HFFc6 (cell line): ENCODE data around the gene SOX5. TPM values are rescaled to one million over a fixed set of nuclear protein-coding genes. Genes with fewer than 3 reads are reported as not detected.

Source experiments
- DNase-seq: peaks from one replicate; pipeline ENCODE4 v3.0.0-alpha.2; 2018
- H3K27ac Mint-ChIP-seq: 2 replicates; pipeline ENCODE4 v1.8.0; 2020; ENCODE audit warnings: mild to moderate bottlenecking, mixed read lengths
- H3K27me3 Mint-ChIP-seq: 2 replicates; pipeline ENCODE4 v1.8.0; 2021; ENCODE audit warnings: mild to moderate bottlenecking, moderate library complexity, mixed read lengths; ENCODE audit not compliant: insufficient read depth
- H3K36me3 Mint-ChIP-seq: 2 replicates; pipeline ENCODE4 v1.8.0; 2021; ENCODE audit warnings: low read depth, mixed read lengths
- H3K4me1 Mint-ChIP-seq: 2 replicates; pipeline ENCODE4 v1.8.0; 2020; ENCODE audit warnings: low read depth, mixed read lengths
- H3K4me3 Mint-ChIP-seq: 2 replicates; pipeline ENCODE4 v1.8.0; 2020; ENCODE audit warnings: mild to moderate bottlenecking, moderate library complexity, mixed read lengths
- H3K9me3 Mint-ChIP-seq: 2 replicates; pipeline ENCODE4 v1.8.0; 2020; ENCODE audit warnings: mild to moderate bottlenecking, mixed read lengths
- total RNA-seq, 6 experiments: library from RNA; stranded (reverse); fragmentation: NEBNext Ultra II Directional; extraction: Animal tissue kit (Norgen Biotek cat#: 25700); gene quantifications; 2 replicates in 1 of 6; 3 replicates in 5 of 6; pipeline ENCODE4 v1.2.3, GENCODE V29; 2021
- TF ChIP-seq, protein P1 (sequence below): fragments of 200-600 bp; sonication (generic); IDR thresholded peaks from 2 replicates; pipeline ENCODE4 v1.5.0; 2021; ENCODE audit warnings: antibody characterized with exemption, mild to moderate bottlenecking

The SOX5 gene
- total RNA-seq, 6 experiments from 2014 or later: not detected

DNA sequence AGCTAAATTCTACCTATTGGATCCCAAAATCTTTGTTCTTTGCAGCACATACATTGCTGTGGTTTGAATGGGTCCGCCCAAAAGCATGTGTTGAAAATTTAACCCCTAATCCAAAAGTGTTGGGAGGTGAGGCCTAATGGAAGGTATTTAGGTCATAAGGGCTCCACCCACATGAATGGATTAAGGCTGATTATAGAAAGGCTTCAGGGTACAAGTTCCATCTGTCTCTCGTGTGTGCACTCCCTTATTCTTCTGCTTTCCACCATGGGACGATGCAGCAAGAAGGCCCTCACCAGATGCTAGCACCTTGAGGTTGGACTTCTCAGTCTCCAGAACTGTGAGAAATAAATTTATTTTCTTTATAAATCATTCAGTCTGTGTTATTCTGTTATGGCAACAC, 190.9 kb downstream of the SOX5 start:
- Mint-ChIP-seq H3K9me3 (peaks cover 16% of the 10 kb centered on the region), H3K27ac (no peak overlapping the region), H3K4me3 (no peak overlapping the region), H3K4me1 (no peaks in the 10 kb centered on the region), H3K36me3 (no peaks in the 10 kb centered on the region), H3K27me3 (no peaks in the 10 kb centered on the region)
- DNase-seq: no peak
- TF ChIP-seq, protein P1, sequence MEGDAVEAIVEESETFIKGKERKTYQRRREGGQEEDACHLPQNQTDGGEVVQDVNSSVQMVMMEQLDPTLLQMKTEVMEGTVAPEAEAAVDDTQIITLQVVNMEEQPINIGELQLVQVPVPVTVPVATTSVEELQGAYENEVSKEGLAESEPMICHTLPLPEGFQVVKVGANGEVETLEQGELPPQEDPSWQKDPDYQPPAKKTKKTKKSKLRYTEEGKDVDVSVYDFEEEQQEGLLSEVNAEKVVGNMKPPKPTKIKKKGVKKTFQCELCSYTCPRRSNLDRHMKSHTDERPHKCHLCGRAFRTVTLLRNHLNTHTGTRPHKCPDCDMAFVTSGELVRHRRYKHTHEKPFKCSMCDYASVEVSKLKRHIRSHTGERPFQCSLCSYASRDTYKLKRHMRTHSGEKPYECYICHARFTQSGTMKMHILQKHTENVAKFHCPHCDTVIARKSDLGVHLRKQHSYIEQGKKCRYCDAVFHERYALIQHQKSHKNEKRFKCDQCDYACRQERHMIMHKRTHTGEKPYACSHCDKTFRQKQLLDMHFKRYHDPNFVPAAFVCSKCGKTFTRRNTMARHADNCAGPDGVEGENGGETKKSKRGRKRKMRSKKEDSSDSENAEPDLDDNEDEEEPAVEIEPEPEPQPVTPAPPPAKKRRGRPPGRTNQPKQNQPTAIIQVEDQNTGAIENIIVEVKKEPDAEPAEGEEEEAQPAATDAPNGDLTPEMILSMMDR: no peak

DNA sequence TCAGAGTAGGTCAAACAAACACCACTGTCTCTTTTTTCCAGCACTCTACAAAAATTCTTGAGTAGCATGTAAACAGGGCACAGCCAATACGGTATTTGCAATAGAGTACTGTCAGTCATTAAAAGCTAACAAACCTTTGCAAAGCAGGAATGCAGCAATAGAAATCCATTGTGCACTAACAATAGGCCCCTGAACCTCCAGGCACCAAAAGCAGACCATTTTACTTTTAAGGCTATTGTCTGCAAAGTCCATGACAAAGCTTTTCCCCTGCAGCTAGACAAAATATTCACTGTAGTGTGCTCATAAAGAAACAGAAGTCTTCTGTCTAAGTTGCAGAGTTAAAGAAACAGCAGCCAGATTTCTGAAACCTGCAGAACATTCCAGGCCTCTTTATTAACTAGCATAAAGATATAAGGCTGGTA, 191.9 kb downstream of the SOX5 start:
- Mint-ChIP-seq H3K36me3 (no peaks in the 10 kb centered on the region), H3K9me3 (peaks cover 7% of the 10 kb centered on the region), H3K27me3 (no peaks in the 10 kb centered on the region), H3K4me3 (no peak overlapping the region), H3K27ac (no peak overlapping the region), H3K4me1 (no peaks in the 10 kb centered on the region)
- TF ChIP-seq, protein P1: no peak
- DNase-seq: no peak

GRCh38 chr12:23756416-23756815, 193.1 kb downstream of the SOX5 start:
- Mint-ChIP-seq H3K4me1 (no peaks in the 10 kb centered on the region), H3K36me3 (no peaks in the 10 kb centered on the region), H3K27me3 (no peaks in the 10 kb centered on the region), H3K9me3 (peaks cover 9% of the 10 kb centered on the region), H3K27ac (no peak overlapping the region), H3K4me3 (no peak overlapping the region)
- TF ChIP-seq, protein P1: no peak
- no peak for DNase-seq

DNA sequence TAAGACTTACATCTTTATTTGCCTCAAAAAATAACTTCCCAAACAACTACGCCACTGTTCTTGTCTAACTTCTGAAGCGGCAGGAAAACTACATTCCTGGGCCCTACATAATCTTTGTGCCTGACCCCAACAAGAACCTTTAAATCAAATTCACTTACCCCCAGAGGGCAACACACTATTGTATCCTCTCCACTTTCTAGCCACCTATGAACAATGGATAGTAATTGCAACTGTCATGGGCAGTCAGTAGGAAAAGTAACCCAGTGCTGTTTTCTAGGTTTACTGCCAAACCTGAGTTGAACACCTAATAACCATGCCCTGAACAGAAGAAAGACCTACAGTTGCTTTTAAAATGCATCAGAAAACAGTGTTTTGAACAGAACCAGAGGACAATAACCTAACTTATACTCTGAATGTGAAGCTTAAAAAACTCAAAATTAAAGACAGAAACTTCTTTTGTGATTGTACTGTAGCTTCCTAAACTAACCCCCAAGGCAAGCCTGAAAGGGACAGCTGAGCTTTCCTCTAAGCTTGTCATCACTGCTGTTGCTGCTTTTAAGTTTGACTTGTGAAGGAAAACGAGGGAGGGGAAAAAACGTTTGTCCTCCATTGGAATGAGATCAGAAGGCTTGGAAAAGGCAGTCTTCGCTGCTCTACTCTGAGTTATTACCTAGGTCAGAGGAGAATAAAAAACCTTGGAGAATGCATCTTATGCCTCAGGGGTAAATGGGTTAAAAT, 195.7 kb downstream of the SOX5 start:
- Mint-ChIP-seq H3K4me1 (no peaks in the 10 kb centered on the region), H3K27me3 (no peaks in the 10 kb centered on the region)

DNA sequence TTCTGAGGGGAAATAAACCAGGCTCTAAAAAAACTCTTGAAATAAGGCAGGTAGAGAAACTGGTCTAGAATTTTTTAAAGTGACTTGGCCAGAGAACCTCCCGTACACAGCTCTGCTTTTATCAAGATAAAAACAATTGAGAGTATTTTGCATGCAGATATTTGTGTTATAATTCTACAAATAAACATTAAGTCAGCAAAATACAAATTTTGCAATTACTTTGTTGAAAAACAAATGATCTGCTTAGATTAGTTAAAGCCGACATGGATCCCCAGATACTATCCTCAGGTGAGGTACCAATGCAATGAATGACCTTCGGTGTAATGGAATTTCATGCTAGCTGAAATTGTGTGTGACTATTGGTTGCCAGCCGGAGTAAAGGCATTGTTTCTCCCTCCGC, 197.2 kb downstream of the SOX5 start:
- Mint-ChIP-seq H3K27me3 (no peaks in the 10 kb centered on the region), H3K4me1 (no peaks in the 10 kb centered on the region), H3K36me3 (no peaks in the 10 kb centered on the region), H3K9me3 (peaks cover 16% of the 10 kb centered on the region), H3K27ac (no peak overlapping the region), H3K4me3 (no peak overlapping the region)
- TF ChIP-seq, protein P1: no peak
- no peak for DNase-seq

More for the DNA sequence above, 195.7 kb downstream of the SOX5 start:
- Mint-ChIP-seq H3K36me3 (no peaks in the 10 kb centered on the region), H3K27ac (no peak overlapping the region), H3K4me3 (no peak overlapping the region), H3K9me3 (peaks cover 10% of the 10 kb centered on the region)
- TF ChIP-seq, protein P1: no peak
- DNase-seq: no peak
